Heart left ventricle (tissue), 16 donors: Measurements from ENCODE around the gene FRA10AC1. TPM values are rescaled to one million over a fixed set of nuclear protein-coding genes. Genes with fewer than 3 reads are reported as not detected.

Experiments used
- ATAC-seq, 4 donors: fragments of 200-7000 bp; cut with Tn5 transposase; one replicate each; pipeline ENCODE4 v1.9.1; 2020 to 2022; ENCODE audit warnings: moderate library complexity in 4 of 4, mild to moderate bottlenecking in 3 of 4, moderate number of reproducible peaks in 1 of 4
- DNase-seq, 5 donors: peaks; one replicate each; pipeline ENCODE4 v3.0.0-alpha.2; 2020
- H3K27ac ChIP-seq, 12 donors: fragments of 200-600 bp; sonication (generic) in 4 of 12; one replicate each; pipeline versions ENCODE4 v1.5.0 to v1.8.0; 2016 to 2022; ENCODE audit warnings: mild to moderate bottlenecking in 2 of 12
- H3K27me3 ChIP-seq, 9 donors: fragments of 200-600 bp; sonication (generic) in 2 of 9; one replicate each; pipeline versions ENCODE4 v1.5.1 to v1.8.0; 2016 to 2022; ENCODE audit warnings: mild to moderate bottlenecking in 3 of 9
- H3K36me3 ChIP-seq, 9 donors: fragments of 200-600 bp; sonication (generic) in 2 of 9; one replicate each; pipeline versions ENCODE4 v1.5.0 to v1.8.0; 2018 to 2022; ENCODE audit warnings: mild to moderate bottlenecking in 2 of 9
- H3K4me1 ChIP-seq, 12 donors: fragments of 200-600 bp; sonication (generic) in 4 of 12; one replicate each; pipeline versions ENCODE4 v1.5.0 to v1.8.0; 2016 to 2022; ENCODE audit warnings: mild to moderate bottlenecking in 3 of 12
- H3K4me3 ChIP-seq, 12 donors: fragments of 200-600 bp; sonication (generic) in 4 of 12; one replicate each; pipeline versions ENCODE4 v1.5.0 to v1.8.0; 2017 to 2022; ENCODE audit warnings: mild to moderate bottlenecking in 9 of 12, moderate library complexity in 4 of 12
- H3K9me3 ChIP-seq, 12 donors: fragments of 200-600 bp; sonication (generic) in 4 of 12; one replicate each; pipeline versions ENCODE4 v1.5.0 to v1.8.0; 2016 to 2022; ENCODE audit warnings: mild to moderate bottlenecking in 1 of 12
- POLR2A ChIP-seq, 2 donors: fragments of 450-650 bp; IDR thresholded peaks; one replicate each; pipeline ENCODE4 v1.6.1; 2017; ENCODE audit warnings: antibody characterized with exemption in 2 of 2, mild to moderate bottlenecking in 2 of 2, moderate library complexity in 2 of 2
- whole genome bisulfite sequencing, 4 donors: extraction: QIAGEN DNeasy Blood & Tissue Kit in 2 of 4; methylation state at CpG; one replicate each; pipeline versions ENCODE4 v1.1.5 to v1.1.7; 2013 to 2018; 5-methylcytosine and 5-hydroxymethylcytosine counted together
- intact Hi-C, 10 donors: fragments of 100-400 bp; cut with DNase I; formaldehyde crosslinking; loops; one replicate each; pipeline versions ENCODE4 v1.11.1 to v1.14.2; 2022
- polyA plus RNA-seq, 2 donors: library from polyadenylated mRNA; stranded (reverse); fragments of 200-250 nt; gene quantifications; one replicate each; pipeline ENCODE4 v1.2.3, GENCODE V29; 2013
- total RNA-seq, 9 donors: library from RNA; depleted of rRNA in 2 of 9; stranded (reverse); fragments of >200 nt in 2 of 9; fragmentation: NEBNext Ultra II Directional in 3 of 9; extraction: Animal tissue kit (Norgen Biotek cat#: 25700) in 3 of 9; gene quantifications; one replicate each; pipeline versions ENCODE4 v1.1.0 to v1.2.4, GENCODE V29; 2016 to 2023
- TF ChIP-seq, protein P1 (sequence below), 12 donors: fragments of 200-600 bp; sonication (generic) in 4 of 12; IDR thresholded peaks; one replicate each; pipeline versions ENCODE4 v1.5.0 to v1.8.0; 2018 to 2022; ENCODE audit warnings: antibody characterized with exemption in 12 of 12, mild to moderate bottlenecking in 5 of 12
- donor health status: ischemic (EF 13 %, LVEDD 7.1; RV severe dilation, severe dysfunction).
- donor health status: healthy with polysubstance abuse.
- donor health status: DM: no; HTN: yes; CAD: no.
- donor health status: DM: no; HTN: no; CAD: no.
- donor health status: ischemic (EF 25% LVEDD 6.9; RV normal size, moderate dysfunction).
- donor health status: ischemic (EF 25% LVEDD 5.7; RV mildly dilated, moderate dysfunction).
- donor health status: healthy.
- donor health status: DM: yes; HTN: yes; CAD: no.
- donor health status: ischemic (EF 35%, LVEDD 5.7; RV mildly dilated, moderate dysfunction).
- donor health status: nonischemic (EF 11% LVEDD 7.7; RV severe dilation, severe dysfunction).
- donor health status: DM: yes; HTN: yes; CAD: no.
- donor health status: PGD.
- donor health status: ischemic (EF 29% LVEDD 5.4; RV normal size, mild dysfunction).
- donor health status: nonischemic (EF 23%, LVEDD 6.1; RV moderate dilation, normal function).

FRA10AC1 gene
- total and polyA plus RNA-seq, 11 donors = 5.0 to 20.4 (median 12.2) TPM

GRCh38 chr10:93749218-93749799, 46.9 kb upstream of the FRA10AC1 start:
- Histone ChIP-seq H3K9me3 (no peaks in the 10 kb centered on the region), H3K4me3 (no peak overlapping the region), H3K27ac (peak overlapping the region in 1 of 12 donors; percentile 19), H3K4me1 (peaks cover 0 to 28% (median 0%) of the 10 kb centered on the region in 12 donors), H3K36me3 (no peaks in the 10 kb centered on the region), H3K27me3 (peaks cover 0 to 5% (median 0%) of the 10 kb centered on the region in 9 donors)
- ATAC-seq (no peak), DNase-seq (no peak)
- WGBS, 4 donors = 27 to 41% (median 36%) methylated on average over 5 of the region's 5 CpGs
- intact Hi-C loops = loop anchor here in 2 of 10 donors (5.0 kb wide), 2 partner anchors 63 to 68 kb away; no protein-coding TSS in a partner anchor
- TF ChIP-seq, protein P1, sequence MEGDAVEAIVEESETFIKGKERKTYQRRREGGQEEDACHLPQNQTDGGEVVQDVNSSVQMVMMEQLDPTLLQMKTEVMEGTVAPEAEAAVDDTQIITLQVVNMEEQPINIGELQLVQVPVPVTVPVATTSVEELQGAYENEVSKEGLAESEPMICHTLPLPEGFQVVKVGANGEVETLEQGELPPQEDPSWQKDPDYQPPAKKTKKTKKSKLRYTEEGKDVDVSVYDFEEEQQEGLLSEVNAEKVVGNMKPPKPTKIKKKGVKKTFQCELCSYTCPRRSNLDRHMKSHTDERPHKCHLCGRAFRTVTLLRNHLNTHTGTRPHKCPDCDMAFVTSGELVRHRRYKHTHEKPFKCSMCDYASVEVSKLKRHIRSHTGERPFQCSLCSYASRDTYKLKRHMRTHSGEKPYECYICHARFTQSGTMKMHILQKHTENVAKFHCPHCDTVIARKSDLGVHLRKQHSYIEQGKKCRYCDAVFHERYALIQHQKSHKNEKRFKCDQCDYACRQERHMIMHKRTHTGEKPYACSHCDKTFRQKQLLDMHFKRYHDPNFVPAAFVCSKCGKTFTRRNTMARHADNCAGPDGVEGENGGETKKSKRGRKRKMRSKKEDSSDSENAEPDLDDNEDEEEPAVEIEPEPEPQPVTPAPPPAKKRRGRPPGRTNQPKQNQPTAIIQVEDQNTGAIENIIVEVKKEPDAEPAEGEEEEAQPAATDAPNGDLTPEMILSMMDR (IDR thresholded peaks at IDR 0.05) = no peak
- TF ChIP-seq POLR2A (IDR thresholded peaks at IDR 0.05) = no peak

DNA sequence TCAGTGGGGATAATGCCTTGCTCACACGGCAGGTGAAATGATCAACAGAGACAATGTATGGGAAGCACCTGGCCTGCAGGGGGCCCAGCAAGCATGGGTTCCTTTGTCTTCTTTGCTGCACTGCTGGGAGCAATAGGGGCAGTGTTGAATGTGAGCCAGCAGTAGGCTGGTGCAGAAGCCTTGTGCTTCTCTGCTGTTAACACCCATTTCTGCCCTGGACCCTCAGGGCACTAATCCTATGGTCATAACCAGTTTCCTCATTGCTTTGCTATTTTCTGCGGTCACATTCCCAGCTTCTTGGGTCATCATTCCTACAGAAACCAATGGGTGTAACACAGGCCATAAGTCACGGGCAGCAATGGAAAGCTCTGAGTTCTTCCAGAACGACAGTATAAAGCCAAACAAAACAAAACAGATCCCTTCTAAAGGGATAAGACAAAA, 44.5 kb upstream of the FRA10AC1 start:
- WGBS, 4 donors = 36 to 53% (median 43%) methylated on average over 4 of the region's 4 CpGs
- TF ChIP-seq, protein P1 (IDR thresholded peaks at IDR 0.05) = no peak
- no peak for TF ChIP-seq POLR2A (IDR thresholded peaks at IDR 0.05)
- Histone ChIP-seq H3K36me3 (no peaks in the 10 kb centered on the region), H3K27me3 (peaks cover 0 to 5% (median 0%) of the 10 kb centered on the region in 9 donors), H3K9me3 (no peaks in the 10 kb centered on the region), H3K4me3 (no peak overlapping the region), H3K4me1 (peaks cover 0 to 38% (median 0%) of the 10 kb centered on the region in 12 donors), H3K27ac (peak overlapping the region in 2 of 12 donors; percentile 34 to 42)
- DNase-seq (no peak), ATAC-seq (peak in 1 of 4 donors; percentile 44)
- intact Hi-C loops = loop anchor here in 2 of 10 donors (5.0 kb wide), 2 partner anchors 65 to 70 kb away; no protein-coding TSS in a partner anchor

- no peak overlapping the region for H3K27ac ChIP-seq
- no peaks in the 10 kb centered on the region for H3K27me3 ChIP-seq
- TF ChIP-seq POLR2A (IDR thresholded peaks at IDR 0.05) = no peak
- TF ChIP-seq, protein P1 (IDR thresholded peaks at IDR 0.05) = peak in 4 of 12 donors; percentile 42 to 55 (median 46)
- H3K36me3 ChIP-seq = no peaks in the 10 kb centered on the region
- 46 to 49% (median 47%) methylated on average over 9 of the region's 9 CpGs for WGBS, 4 donors
- H3K4me1 ChIP-seq = peaks cover 0 to 35% (median 0%) of the 10 kb centered on the region in 12 donors
- H3K9me3 ChIP-seq = no peaks in the 10 kb centered on the region
- ATAC-seq = peak in 3 of 4 donors; percentile 45 to 68 (median 59)
- DNase-seq = peak in 1 of 5 donors; percentile 24
- intact Hi-C loops = loop anchor here in 2 of 10 donors (5.0 kb wide), 2 partner anchors 67 to 72 kb away; no protein-coding TSS in a partner anchor
- H3K4me3 ChIP-seq = no peak overlapping the region
These were observed 43.1 kb upstream of the FRA10AC1 start for GRCh38 chr10:93745408-93746065.
